Measurements from ENCODE around the gene MT3. TPM values are rescaled to one million over a fixed set of nuclear protein-coding genes. Genes with fewer than 3 reads are reported as not detected.
A peak's percentile ranks its signal among the peaks of the same experiment; 100 is the strongest.

The MT3 gene
- total and polyA plus RNA-seq, 2 of the 13 experiments (the other 11 are each of a cell fraction or from before 2014, with no cell fraction given), result not detected

DNA sequence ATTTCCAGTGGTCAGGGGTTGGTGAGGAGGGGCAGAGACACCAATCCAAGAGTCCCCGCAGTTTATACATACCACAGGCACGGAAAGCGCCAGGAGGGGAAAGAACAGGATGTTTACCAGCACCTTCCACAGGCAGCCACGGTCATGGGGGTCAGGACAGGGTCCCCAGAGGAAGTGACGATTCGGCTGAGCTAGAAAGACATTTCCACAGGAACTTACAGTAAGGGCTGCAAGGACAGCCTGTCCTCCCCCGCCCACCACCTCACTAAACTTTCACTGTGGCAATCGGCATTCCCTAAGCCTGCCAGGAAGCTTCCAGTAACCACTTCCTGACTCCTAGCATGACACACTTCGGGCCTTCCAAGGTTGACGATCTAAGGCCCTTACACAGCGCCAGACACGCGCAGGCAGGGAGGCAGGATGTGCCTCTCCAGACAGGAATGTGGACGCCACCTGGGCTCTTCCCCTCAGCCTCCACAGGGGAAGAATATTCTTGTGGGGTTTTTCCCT lies 17.8 kb downstream of the MT3 start (continued):
- TF ChIP-seq, protein P1, sequence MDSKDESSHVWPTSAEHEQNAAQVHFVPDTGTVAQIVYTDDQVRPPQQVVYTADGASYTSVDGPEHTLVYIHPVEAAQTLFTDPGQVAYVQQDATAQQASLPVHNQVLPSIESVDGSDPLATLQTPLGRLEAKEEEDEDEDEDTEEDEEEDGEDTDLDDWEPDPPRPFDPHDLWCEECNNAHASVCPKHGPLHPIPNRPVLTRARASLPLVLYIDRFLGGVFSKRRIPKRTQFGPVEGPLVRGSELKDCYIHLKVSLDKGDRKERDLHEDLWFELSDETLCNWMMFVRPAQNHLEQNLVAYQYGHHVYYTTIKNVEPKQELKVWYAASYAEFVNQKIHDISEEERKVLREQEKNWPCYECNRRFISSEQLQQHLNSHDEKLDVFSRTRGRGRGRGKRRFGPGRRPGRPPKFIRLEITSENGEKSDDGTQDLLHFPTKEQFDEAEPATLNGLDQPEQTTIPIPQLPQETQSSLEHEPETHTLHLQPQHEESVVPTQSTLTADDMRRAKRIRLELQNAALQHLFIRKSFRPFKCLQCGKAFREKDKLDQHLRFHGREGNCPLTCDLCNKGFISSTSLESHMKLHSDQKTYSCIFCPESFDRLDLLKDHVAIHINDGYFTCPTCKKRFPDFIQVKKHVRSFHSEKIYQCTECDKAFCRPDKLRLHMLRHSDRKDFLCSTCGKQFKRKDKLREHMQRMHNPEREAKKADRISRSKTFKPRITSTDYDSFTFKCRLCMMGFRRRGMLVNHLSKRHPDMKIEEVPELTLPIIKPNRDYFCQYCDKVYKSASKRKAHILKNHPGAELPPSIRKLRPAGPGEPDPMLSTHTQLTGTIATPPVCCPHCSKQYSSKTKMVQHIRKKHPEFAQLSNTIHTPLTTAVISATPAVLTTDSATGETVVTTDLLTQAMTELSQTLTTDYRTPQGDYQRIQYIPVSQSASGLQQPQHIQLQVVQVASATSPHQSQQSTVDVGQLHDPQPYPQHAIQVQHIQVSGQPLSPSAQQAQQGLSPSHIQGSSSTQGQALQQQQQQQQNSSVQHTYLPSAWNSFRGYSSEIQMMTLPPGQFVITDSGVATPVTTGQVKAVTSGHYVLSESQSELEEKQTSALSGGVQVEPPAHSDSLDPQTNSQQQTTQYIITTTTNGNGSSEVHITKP (CRISPR knock-in tag; IDR thresholded peaks at IDR 0.05; ENCODE audit: low read depth), result peak; percentile 85
- TF ChIP-seq, protein P2, sequence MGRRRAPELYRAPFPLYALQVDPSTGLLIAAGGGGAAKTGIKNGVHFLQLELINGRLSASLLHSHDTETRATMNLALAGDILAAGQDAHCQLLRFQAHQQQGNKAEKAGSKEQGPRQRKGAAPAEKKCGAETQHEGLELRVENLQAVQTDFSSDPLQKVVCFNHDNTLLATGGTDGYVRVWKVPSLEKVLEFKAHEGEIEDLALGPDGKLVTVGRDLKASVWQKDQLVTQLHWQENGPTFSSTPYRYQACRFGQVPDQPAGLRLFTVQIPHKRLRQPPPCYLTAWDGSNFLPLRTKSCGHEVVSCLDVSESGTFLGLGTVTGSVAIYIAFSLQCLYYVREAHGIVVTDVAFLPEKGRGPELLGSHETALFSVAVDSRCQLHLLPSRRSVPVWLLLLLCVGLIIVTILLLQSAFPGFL (CRISPR knock-in tag; IDR thresholded peaks at IDR 0.05), result 0 out of 2 replicates have a peak, but pooled peaks have one; percentile 73
- TF ChIP-seq CBX1 (IDR thresholded peaks at IDR 0.05; ENCODE audit: low read depth) (no peak), ZBTB3 (CRISPR knock-in tag; IDR thresholded peaks at IDR 0.05; ENCODE audit: borderline replicate concordance, low read depth) (peak; percentile 83), ZNF614 (CRISPR knock-in tag; IDR thresholded peaks at IDR 0.05; ENCODE audit: borderline replicate concordance) (peak; percentile 55; the same call in 1 of the 2 replicates), ZNF543 (CRISPR knock-in tag; IDR thresholded peaks at IDR 0.05) (peak; percentile 48; the same call in 1 of the 2 replicates), NAIF1 (CRISPR knock-in tag; IDR thresholded peaks at IDR 0.05; ENCODE audit: borderline replicate concordance) (no peak), ZNF619 (CRISPR knock-in tag; IDR thresholded peaks at IDR 0.05) (no peak; the same call in 1 of the 2 replicates), MAFF (IDR thresholded peaks at IDR 0.05; ENCODE audit: low read depth, low read length) (0 out of 2 replicates have a peak, but pooled peaks have one; percentile 1), KDM4B (CRISPR knock-in tag; IDR thresholded peaks at IDR 0.05) (peak; percentile 64; the same call in 1 of the 2 replicates), ATF7 (IDR thresholded peaks at IDR 0.05) (no peak), ATF7 (CRISPR knock-in tag; IDR thresholded peaks at IDR 0.05) (peak; percentile 2; the same call in 1 of the 2 replicates), ZC3H13 (CRISPR knock-in tag; IDR thresholded peaks at IDR 0.05) (no peak; the same call in 1 of the 2 replicates), NR2C2 (CRISPR knock-in tag; IDR thresholded peaks at IDR 0.05; ENCODE audit: borderline replicate concordance) (peak; percentile 59), PAF1 (CRISPR knock-in tag; IDR thresholded peaks at IDR 0.05) (no peak), ZNF850 (CRISPR knock-in tag; conservative IDR thresholded peaks at IDR 0.05) (peak; percentile 72; the same call in 1 of the 2 replicates), STAG1 (CRISPR knock-in tag; IDR thresholded peaks at IDR 0.05) (0 out of 2 replicates have a peak, but pooled peaks have one; percentile 2), KDM5B (CRISPR knock-in tag; IDR thresholded peaks at IDR 0.05; ENCODE audit: borderline replicate concordance) (peak; percentile 80), ZFP1 (CRISPR knock-in tag; IDR thresholded peaks at IDR 0.05) (no peak; the same call in 1 of the 2 replicates), KMT2A (CRISPR knock-in tag; IDR thresholded peaks at IDR 0.05) (no peak), KLF13 (CRISPR knock-in tag; IDR thresholded peaks at IDR 0.05) (no peak), FIP1L1 (IDR thresholded peaks at IDR 0.05; ENCODE audit: borderline replicate concordance, insufficient read depth, low read depth, low read length) (peak; percentile 70; the same call in 1 of the 2 replicates)
- TF ChIP-seq, protein P3, sequence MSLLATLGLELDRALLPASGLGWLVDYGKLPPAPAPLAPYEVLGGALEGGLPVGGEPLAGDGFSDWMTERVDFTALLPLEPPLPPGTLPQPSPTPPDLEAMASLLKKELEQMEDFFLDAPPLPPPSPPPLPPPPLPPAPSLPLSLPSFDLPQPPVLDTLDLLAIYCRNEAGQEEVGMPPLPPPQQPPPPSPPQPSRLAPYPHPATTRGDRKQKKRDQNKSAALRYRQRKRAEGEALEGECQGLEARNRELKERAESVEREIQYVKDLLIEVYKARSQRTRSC (CRISPR knock-in tag; IDR thresholded peaks at IDR 0.05; ENCODE audit: low read depth), result 0 out of 2 replicates have a peak, but pooled peaks have one; percentile 42
- TF ChIP-seq, protein P4, sequence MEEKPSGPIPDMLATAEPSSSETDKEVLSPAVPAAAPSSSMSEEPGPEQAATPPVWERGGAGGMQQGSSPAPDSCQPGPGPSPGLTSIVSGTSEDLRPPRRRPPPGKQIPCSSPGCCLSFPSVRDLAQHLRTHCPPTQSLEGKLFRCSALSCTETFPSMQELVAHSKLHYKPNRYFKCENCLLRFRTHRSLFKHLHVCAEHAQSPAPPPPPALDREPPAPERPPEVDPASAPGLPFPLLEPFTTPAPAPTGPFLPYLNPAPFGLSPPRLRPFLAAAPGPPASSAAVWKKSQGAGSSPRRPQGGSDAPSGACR (CRISPR knock-in tag; IDR thresholded peaks at IDR 0.05), result peak; percentile 75; the same call in 1 of the 2 replicates

Data from HepG2 (cell line).